ENCODE data around the gene PIGS. TPM values are rescaled to one million over a fixed set of nuclear protein-coding genes. Genes with fewer than 3 reads are reported as not detected.

Gene PIGS
- total RNA-seq, 2 experiments from 2014 or later, result 73.8 to 76.4 TPM

DNA sequence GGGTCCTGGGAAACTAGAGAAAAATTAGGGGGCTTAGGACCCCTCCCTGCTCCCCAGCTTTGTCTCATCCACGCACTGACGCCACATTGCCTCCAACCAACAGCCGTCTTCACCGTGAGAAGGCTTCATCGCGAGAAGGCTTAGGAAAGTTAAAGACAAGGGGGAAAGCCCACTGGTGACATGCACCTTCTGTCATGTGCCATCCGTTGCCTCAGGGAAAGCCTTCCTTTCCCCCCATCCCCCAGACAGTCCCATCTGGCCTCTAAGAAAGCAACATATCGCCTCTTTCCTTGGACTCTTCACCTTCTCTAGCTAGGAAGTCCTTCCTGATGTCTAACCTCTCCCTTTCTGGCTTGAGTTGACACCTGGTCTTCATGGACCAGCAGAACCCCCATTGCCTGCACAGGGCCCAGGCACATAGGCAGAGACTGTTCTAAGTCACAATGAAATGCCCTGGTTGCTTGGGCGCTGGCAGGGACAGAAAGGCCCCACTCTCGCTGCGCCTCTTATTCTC lies 63.1 kb downstream of the PIGS start:
- H3K36me3 Mint-ChIP-seq (ENCODE audit: low read depth), result no peaks in the 10 kb centered on the region
- H3K4me3 ChIP-seq (ENCODE audit: low read length), result no peak overlapping the region
- H3K4me1 ChIP-seq (ENCODE audit: insufficient read depth, low read length), result no peaks in the 10 kb centered on the region
- no peaks in the 10 kb centered on the region for H3K4me1 Mint-ChIP-seq (ENCODE audit: low read depth)
- ChIA-PET POLR2A (no interaction called here), CTCF (no interaction called here)
- intact Hi-C loops (cut with DNase I, micrococcal nuclease), result no loop called here
- no peaks in the 10 kb centered on the region for H3K36me3 ChIP-seq (ENCODE audit: insufficient read depth, low read length)
- no peak overlapping the region for H3K27ac ChIP-seq (ENCODE audit: low read depth in 1 of 2, low read length in 2 of 2)
- H3K9me3 Mint-ChIP-seq, result no peaks in the 10 kb centered on the region
- no peak overlapping the region for H3K27ac Mint-ChIP-seq
- H3K4me3 Mint-ChIP-seq, result no peak overlapping the region
- ATAC-seq (ENCODE audit: poor library complexity) (no peak), DNase-seq (no peak)
- H3K27me3 Mint-ChIP-seq, result peaks cover 40% of the 10 kb centered on the region
- H3K27me3 ChIP-seq (ENCODE audit: control insufficient read depth in 1 of 2, insufficient read depth in 2 of 2, low read length in 2 of 2), result peaks cover 7 to 21% of the 10 kb centered on the region in 2 experiments
- H3K9me3 ChIP-seq (ENCODE audit: control insufficient read depth in 1 of 2, insufficient read depth in 1 of 2, low read length in 2 of 2), result no peaks in the 10 kb centered on the region
- TF ChIP-seq, protein P1, sequence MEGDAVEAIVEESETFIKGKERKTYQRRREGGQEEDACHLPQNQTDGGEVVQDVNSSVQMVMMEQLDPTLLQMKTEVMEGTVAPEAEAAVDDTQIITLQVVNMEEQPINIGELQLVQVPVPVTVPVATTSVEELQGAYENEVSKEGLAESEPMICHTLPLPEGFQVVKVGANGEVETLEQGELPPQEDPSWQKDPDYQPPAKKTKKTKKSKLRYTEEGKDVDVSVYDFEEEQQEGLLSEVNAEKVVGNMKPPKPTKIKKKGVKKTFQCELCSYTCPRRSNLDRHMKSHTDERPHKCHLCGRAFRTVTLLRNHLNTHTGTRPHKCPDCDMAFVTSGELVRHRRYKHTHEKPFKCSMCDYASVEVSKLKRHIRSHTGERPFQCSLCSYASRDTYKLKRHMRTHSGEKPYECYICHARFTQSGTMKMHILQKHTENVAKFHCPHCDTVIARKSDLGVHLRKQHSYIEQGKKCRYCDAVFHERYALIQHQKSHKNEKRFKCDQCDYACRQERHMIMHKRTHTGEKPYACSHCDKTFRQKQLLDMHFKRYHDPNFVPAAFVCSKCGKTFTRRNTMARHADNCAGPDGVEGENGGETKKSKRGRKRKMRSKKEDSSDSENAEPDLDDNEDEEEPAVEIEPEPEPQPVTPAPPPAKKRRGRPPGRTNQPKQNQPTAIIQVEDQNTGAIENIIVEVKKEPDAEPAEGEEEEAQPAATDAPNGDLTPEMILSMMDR (IDR thresholded peaks at IDR 0.05), result no peak

DNA sequence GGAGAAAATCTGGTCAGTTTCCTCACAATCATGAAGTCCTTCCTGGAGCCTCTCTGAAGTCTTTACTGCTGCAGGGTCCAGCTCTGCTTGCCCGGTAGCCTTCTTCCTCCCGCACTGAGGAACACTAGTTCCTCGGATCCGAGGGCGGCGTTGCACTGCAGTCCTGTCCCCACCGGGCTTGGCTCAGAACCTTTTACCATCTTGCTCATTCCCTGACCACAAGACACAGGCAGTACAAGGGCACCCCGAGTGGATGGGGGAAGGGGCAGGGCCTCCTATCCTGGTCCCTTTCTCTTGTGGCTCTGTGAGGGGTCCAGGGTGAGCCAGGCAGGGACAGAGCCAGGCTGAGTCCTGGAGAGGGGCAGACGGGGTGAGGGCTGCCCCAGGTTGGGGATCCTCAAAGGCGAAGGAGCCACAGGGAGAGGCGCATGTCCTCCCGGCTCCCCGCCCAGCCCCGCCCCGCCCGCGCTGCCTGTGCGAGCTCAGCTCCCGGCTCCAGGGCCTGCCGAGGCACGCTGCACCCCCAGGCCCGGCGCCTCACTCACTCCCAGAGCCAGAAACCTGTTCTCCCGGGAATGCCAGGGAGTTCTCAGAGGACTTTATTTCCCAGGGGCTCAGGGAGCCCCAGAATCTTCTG lies 63.6 kb downstream of the PIGS start:
- Histone ChIP-seq H3K36me3 (ENCODE audit: insufficient read depth, low read length) (no peaks in the 10 kb centered on the region), H3K27me3 (ENCODE audit: control insufficient read depth in 1 of 2, insufficient read depth in 2 of 2, low read length in 2 of 2) (peaks cover 7 to 21% of the 10 kb centered on the region in 2 experiments), H3K27ac (ENCODE audit: low read depth in 1 of 2, low read length in 2 of 2) (no peak overlapping the region), H3K4me1 (ENCODE audit: insufficient read depth, low read length) (no peaks in the 10 kb centered on the region), H3K9me3 (ENCODE audit: control insufficient read depth in 1 of 2, insufficient read depth in 1 of 2, low read length in 2 of 2) (no peaks in the 10 kb centered on the region), H3K4me3 (ENCODE audit: low read length) (no peak overlapping the region)
- Mint-ChIP-seq H3K4me3 (no peak overlapping the region), H3K4me1 (ENCODE audit: low read depth) (no peaks in the 10 kb centered on the region), H3K27ac (no peak overlapping the region), H3K27me3 (peaks cover 36% of the 10 kb centered on the region), H3K36me3 (ENCODE audit: low read depth) (no peaks in the 10 kb centered on the region), H3K9me3 (no peaks in the 10 kb centered on the region)
- POLR2A ChIA-PET, result no interaction called here
- DNase-seq, result no peak
- intact Hi-C loops (cut with DNase I, micrococcal nuclease), result no loop called here
- ATAC-seq (ENCODE audit: poor library complexity), result no peak
- CTCF ChIA-PET, result no interaction called here
- TF ChIP-seq, protein P1 (IDR thresholded peaks at IDR 0.05), result no peak

DNA sequence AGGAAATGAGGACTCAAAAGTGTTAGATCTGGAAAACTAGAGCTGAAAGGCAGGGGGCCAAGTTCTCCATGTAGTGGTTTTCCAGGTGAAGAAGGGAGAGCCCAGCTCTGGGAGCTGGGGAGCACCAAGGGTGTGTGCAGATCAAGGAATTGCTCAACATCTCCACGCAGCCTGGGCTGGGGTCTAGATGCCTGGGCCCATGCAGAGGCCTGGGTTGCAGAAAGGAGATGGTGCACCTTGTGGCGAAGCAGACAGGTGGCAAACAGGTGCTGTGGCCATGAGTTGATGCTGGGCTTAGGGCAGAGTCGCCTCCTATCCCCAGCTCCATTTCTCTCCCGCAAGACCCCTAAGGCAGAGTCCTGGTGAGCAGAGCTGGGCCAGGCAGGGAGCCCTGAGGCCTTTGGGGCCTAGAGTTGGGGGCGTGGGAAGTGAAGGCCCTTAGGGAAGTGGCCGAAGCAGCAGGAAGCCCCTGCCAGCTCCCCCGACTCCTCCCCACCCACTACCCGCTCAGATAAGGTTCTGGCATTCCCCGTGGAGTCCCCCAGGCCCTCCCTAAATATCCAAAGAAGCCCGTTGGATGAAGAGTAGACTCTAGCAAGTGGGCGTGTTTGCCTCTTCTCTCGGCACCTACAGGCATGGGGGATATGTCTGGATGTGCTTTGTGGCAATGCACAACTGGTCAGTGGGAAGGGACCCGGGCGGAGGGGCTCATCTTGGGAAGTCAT lies 64.4 kb downstream of the PIGS start:
- H3K4me3 ChIP-seq (ENCODE audit: low read length), result no peak overlapping the region
- Mint-ChIP-seq H3K4me3 (no peak overlapping the region), H3K36me3 (ENCODE audit: low read depth) (no peaks in the 10 kb centered on the region), H3K27me3 (peaks cover 32% of the 10 kb centered on the region), H3K4me1 (ENCODE audit: low read depth) (no peaks in the 10 kb centered on the region), H3K9me3 (no peaks in the 10 kb centered on the region), H3K27ac (no peak overlapping the region)
- TF ChIP-seq, protein P1 (IDR thresholded peaks at IDR 0.05), result no peak
- intact Hi-C loops (cut with DNase I, micrococcal nuclease), result no loop called here
- H3K27ac ChIP-seq (ENCODE audit: low read depth in 1 of 2, low read length in 2 of 2), result no peak overlapping the region
- H3K36me3 ChIP-seq (ENCODE audit: insufficient read depth, low read length), result no peaks in the 10 kb centered on the region
- POLR2A ChIA-PET, result no interaction called here
- ATAC-seq (ENCODE audit: poor library complexity), result no peak
- no peak for DNase-seq
- H3K4me1 ChIP-seq (ENCODE audit: insufficient read depth, low read length), result no peaks in the 10 kb centered on the region
- CTCF ChIA-PET, result no interaction called here
- H3K9me3 ChIP-seq (ENCODE audit: control insufficient read depth in 1 of 2, insufficient read depth in 1 of 2, low read length in 2 of 2), result no peaks in the 10 kb centered on the region
- H3K27me3 ChIP-seq (ENCODE audit: control insufficient read depth in 1 of 2, insufficient read depth in 2 of 2, low read length in 2 of 2), result peaks cover 7 to 21% of the 10 kb centered on the region in 2 experiments
